ENCODE measurements around the gene SGCA. TPM values are rescaled to one million over a fixed set of nuclear protein-coding genes. Genes with fewer than 3 reads are reported as not detected.

SGCA gene
- total RNA-seq, 2 donors from 2014 or later, result 1.3 TPM; not detected in 1

DNA sequence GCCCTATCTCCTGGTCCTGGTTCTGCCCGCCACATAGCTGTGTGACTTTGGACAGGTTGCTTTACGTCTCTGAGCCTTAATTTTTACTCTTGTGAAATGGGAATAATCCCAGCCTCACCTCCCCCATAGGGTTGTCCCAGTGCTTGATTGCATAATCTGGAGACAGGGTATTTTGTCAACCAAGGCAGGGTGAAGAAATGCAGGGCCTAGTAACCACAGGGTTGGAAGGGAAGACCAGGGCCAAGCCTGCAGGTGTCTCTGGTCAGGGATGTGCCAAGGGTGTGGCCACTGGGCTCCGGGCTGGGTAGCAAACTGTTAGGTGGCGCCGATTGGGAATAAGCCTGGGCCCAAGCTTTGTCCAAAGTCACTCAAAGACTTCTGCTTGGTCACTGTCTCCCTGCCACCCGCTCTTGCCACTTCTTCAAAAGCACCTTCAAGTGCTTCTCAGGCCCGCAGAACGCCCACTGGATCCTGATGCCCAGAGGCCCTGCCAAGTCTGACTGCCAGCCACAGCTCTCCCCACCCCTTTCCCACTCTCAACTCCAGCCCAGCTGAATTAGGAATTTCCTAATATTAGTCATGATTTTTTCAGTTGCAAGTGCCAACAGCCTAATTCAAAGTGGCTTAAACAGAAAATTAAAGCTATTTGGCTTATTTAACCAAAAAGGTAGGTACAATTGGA is 56.2 kb downstream of the SGCA start:
- Histone ChIP-seq H3K4me1 (peaks cover 6% of the 10 kb centered on the region), H3K4me3 (no peak overlapping the region), H3K27me3 (no peaks in the 10 kb centered on the region), H3K36me3 (replicated peaks in 1 of 2; ENCODE audit: insufficient read depth in 1 of 2, low read depth in 2 of 2) (no peaks in the 10 kb centered on the region), H3K9me3 (no peaks in the 10 kb centered on the region), H3K27ac (no peak overlapping the region)
- DNase-seq (no peak), ATAC-seq (peak; percentile 14)
- TF ChIP-seq, protein P1, sequence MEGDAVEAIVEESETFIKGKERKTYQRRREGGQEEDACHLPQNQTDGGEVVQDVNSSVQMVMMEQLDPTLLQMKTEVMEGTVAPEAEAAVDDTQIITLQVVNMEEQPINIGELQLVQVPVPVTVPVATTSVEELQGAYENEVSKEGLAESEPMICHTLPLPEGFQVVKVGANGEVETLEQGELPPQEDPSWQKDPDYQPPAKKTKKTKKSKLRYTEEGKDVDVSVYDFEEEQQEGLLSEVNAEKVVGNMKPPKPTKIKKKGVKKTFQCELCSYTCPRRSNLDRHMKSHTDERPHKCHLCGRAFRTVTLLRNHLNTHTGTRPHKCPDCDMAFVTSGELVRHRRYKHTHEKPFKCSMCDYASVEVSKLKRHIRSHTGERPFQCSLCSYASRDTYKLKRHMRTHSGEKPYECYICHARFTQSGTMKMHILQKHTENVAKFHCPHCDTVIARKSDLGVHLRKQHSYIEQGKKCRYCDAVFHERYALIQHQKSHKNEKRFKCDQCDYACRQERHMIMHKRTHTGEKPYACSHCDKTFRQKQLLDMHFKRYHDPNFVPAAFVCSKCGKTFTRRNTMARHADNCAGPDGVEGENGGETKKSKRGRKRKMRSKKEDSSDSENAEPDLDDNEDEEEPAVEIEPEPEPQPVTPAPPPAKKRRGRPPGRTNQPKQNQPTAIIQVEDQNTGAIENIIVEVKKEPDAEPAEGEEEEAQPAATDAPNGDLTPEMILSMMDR (IDR thresholded peaks at IDR 0.05), result no peak
- TF ChIP-seq POLR2A (IDR thresholded peaks at IDR 0.05), result no peak
- intact Hi-C loops (cut with DNase I), result no loop called here
- WGBS, 2 donors, result 80 to 86% methylated on average over 7 to 8 of the region's 8 CpGs

DNA sequence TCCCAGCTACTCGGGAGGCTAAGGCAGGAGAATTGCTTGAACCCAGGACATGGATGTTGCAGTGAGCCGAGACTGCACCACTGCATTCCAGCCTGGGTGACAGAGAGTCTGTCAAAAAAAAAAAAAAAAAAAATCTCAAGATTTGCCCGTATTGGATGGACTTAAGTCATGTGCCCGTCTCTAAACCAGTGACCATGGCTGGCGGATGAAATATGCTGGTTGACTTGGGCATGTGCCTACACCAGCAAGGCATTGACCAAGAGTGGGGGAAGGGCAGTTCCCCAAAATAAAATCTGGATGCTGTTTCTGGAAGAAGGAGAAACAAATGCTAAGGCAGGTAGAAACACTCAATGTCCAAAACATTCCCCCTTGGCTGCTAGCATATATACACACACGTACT is 57.1 kb downstream of the SGCA start:
- 79 to 84% methylated on average over 6 of the region's 6 CpGs for WGBS, 2 donors
- Histone ChIP-seq H3K4me1 (peaks cover 6% of the 10 kb centered on the region), H3K4me3 (no peak overlapping the region), H3K36me3 (replicated peaks in 1 of 2; ENCODE audit: insufficient read depth in 1 of 2, low read depth in 2 of 2) (no peaks in the 10 kb centered on the region), H3K9me3 (no peaks in the 10 kb centered on the region), H3K27ac (no peak overlapping the region), H3K27me3 (no peaks in the 10 kb centered on the region)
- no peak for ATAC-seq
- TF ChIP-seq, protein P1 (IDR thresholded peaks at IDR 0.05), result no peak
- no peak for TF ChIP-seq POLR2A (IDR thresholded peaks at IDR 0.05)
- intact Hi-C loops (cut with DNase I), result no loop called here
- no peak for DNase-seq

Other genes starting within 250 kb of the SGCA start
- not detected for gene DLX4, start 196.8 kb upstream of the SGCA start, total RNA-seq
- gene DLX3, start 170.8 kb upstream of the SGCA start, total RNA-seq, result not detected
- 10 to 100 TPM; 31.0 to 36.3 TPM for gene ITGA3, start 109.9 kb upstream of the SGCA start, total RNA-seq
- gene PDK2, start 70.7 kb upstream of the SGCA start, total RNA-seq, result 100 to 1,000 TPM in 1 of 2 donors, 10 to 100 TPM in 1; 27.0 to 119 TPM
- not detected for gene SAMD14, start 35.8 kb upstream of the SGCA start, total RNA-seq
- gene PPP1R9B, start 15.3 kb upstream of the SGCA start, total RNA-seq, result 10 to 100 TPM; 20.0 to 31.0 TPM
- 10 to 100 TPM; 11.2 to 62.3 TPM for gene COL1A1, start 35.6 kb downstream of the SGCA start, total RNA-seq
- not detected for gene TMEM92, start 108.5 kb downstream of the SGCA start, total RNA-seq
- gene XYLT2, start 180.1 kb downstream of the SGCA start, total RNA-seq, result 10 to 100 TPM; 22.8 to 31.3 TPM
- 10 to 100 TPM; 26.5 to 31.3 TPM for gene MRPL27, start 207.2 kb downstream of the SGCA start, total RNA-seq
- gene EME1, start 207.2 kb downstream of the SGCA start, total RNA-seq, result not detected
- 100 to 1,000 TPM in 1 of 2 donors, 10 to 100 TPM in 1; 70.8 to 113 TPM for gene LRRC59, start 231.5 kb downstream of the SGCA start, total RNA-seq

Data from body of pancreas (tissue), 4 donors.